Right cardiac atrium (tissue), 5 donors: ENCODE measurements around the gene ATL1. TPM values are rescaled to one million over a fixed set of nuclear protein-coding genes. Genes with fewer than 3 reads are reported as not detected.
A peak's percentile ranks its signal among the peaks of the same experiment; 100 is the strongest.
"Not testable (repeated sequence)": the region's sequence is repeated elsewhere in the genome, so short reads cannot be mapped to it uniquely, and the experiment has no call there.

ENCODE experiments used
- ATAC-seq, 2 donors: fragments of 200-7000 bp; cut with Tn5 transposase; one replicate each; pipeline versions ENCODE4 v1.8.0 to v1.9.1; 2020; ENCODE audit warnings: moderate library complexity in 2 of 2, mild to moderate bottlenecking in 1 of 2
- DNase-seq, 3 donors: peaks; one replicate each; pipeline ENCODE4 v3.0.0-alpha.2; 2020
- H3K27ac ChIP-seq: one replicate; pipeline ENCODE4 v1.5.1; 2013; ENCODE audit warnings: mild to moderate bottlenecking, low read length, control low read depth, moderate library complexity
- H3K27me3 ChIP-seq: one replicate; pipeline ENCODE4 v1.6.1; 2013; ENCODE audit not compliant: control insufficient read depth, insufficient read depth
- H3K4me1 ChIP-seq: one replicate; pipeline ENCODE4 v1.6.1; 2013; ENCODE audit warnings: low read length; ENCODE audit not compliant: control insufficient read depth, insufficient read depth
- H3K4me3 ChIP-seq: one replicate; pipeline ENCODE4 v1.5.1; 2013; ENCODE audit warnings: low read length, control low read depth
- H3K9me3 ChIP-seq: one replicate; pipeline ENCODE4 v1.6.1; 2013; ENCODE audit warnings: low read length; ENCODE audit not compliant: control insufficient read depth
- WGBS: extraction: QIAGEN DNeasy Blood & Tissue Kit; methylation state at CpG from one replicate; pipeline ENCODE4 v1.1.7; 2013; 5-methylcytosine and 5-hydroxymethylcytosine counted together
- intact Hi-C, 4 donors: fragments of 100-400 bp; cut with DNase I; formaldehyde crosslinking; loops; one replicate each; pipeline versions ENCODE4 v1.11.0 to v1.14.0; 2022 to 2023
- polyA plus RNA-seq: library from polyadenylated mRNA; stranded (reverse); fragments of 200-250 nt; gene quantifications from one replicate; pipeline ENCODE4 v1.2.3, GENCODE V29; 2013
- total RNA-seq, 4 donors: library from RNA; stranded (reverse); fragmentation: NEBNext Ultra II Directional; extraction: Animal tissue kit (Norgen Biotek cat#: 25700); gene quantifications; one replicate each; pipeline ENCODE4 v1.2.1, GENCODE V29; 2021
- donor health status: healthy with polysubstance abuse.
- donor health status: DM: no; HTN: yes; CAD: no.
- donor health status: DM: no; HTN: no; CAD: no.
- donor health status: DM: no; HTN: yes; CAD: no; lungs with severe emphysema.
- donor health status: DM: yes; HTN: yes; CAD: no.

ATL1 gene
- total and polyA plus RNA-seq, 5 donors: 1.4 to 2.8 (median 2.2) TPM

DNA sequence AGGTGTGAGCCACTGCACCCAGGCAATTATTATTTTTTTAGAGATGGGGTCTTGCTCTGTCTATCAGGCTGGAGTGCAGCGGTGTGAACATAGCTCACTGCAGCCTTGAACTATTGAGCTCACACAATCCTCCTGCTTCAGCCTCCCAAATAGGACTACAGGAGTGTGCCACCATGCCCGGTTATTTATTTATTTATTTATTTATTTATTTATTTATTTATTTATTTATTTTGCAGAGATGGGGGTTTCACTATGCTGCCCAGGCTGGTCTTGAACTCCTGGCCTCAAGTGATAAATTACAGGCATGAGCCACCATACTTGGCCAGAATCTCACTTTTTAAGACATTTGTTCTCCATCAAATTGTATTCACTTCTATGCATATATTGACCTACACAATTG lies 56.3 kb downstream of the ATL1 start:
- Histone ChIP-seq H3K27me3 (no peaks in the 10 kb centered on the region), H3K4me1 (no peaks in the 10 kb centered on the region), H3K9me3 (no peaks in the 10 kb centered on the region), H3K4me3 (no peak overlapping the region), H3K27ac (no peak overlapping the region)
- WGBS: 96% methylated on average over 2 of the region's 2 CpGs
- DNase-seq (no peak), ATAC-seq (no peak)
- intact Hi-C loops: loop anchor here in 2 of 4 donors (10.0 kb wide), 2 partner anchors 99 to 239 kb away; no protein-coding TSS in a partner anchor

DNA sequence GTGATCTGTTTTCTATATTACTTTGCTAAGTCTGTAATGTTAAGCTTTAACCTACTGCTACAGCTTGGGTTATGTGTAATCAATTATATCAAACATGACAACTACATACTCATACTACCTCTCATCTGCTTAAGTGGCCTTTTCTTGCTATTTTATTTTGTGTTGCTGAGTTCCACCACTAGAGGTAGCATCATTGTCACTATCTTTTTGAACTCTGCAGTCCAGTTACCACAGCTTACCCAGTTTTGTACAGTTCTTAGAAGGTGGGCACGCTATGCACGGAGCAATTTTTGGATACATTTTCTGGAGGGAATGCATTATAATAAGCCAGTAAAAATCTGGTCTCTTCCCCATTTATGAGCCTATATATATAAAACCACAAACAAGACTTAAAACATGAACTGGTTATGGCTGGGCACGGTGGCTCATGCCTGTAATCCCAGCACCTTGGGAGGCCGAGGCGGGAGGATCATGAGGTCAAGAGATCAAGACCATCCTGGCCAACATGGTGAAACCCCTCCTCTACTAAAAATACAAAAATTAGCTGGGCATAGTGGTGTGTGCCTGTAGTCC lies 59.7 kb downstream of the ATL1 start:
- Histone ChIP-seq H3K27me3 (no peaks in the 10 kb centered on the region), H3K27ac (no peak overlapping the region), H3K4me3 (no peak overlapping the region), H3K4me1 (no peaks in the 10 kb centered on the region), H3K9me3 (no peaks in the 10 kb centered on the region)
- intact Hi-C loops: loop anchor here in 2 of 4 donors (10.0 kb wide), 2 partner anchors 95 to 235 kb away; no protein-coding TSS in a partner anchor
- DNase-seq (no peak), ATAC-seq (peak; percentile 34 to 45)
- WGBS: 69% methylated on average over 5 of the region's 5 CpGs

DNA sequence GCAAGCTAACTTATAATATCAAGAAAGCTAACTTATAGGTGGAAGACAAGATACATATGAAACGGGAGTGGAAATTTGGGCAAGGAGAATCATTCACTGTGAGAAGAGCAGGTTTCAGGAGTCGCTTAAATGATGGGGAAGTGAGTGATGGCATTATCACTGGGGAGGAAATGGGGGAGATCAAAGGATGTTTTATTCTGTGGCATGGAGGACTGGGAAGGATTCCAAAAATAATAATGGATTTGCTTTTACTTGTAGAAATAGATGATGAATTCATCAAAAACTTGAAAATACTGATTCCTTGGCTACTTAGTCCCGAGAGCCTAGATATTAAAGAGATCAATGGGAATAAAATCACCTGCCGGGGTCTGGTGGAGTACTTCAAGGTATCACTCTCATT lies 60.4 kb downstream of the ATL1 start:
- intact Hi-C loops: no loop called here
- Histone ChIP-seq H3K27ac (no peak overlapping the region), H3K4me1 (no peaks in the 10 kb centered on the region), H3K4me3 (no peak overlapping the region), H3K9me3 (no peaks in the 10 kb centered on the region), H3K27me3 (no peaks in the 10 kb centered on the region)
- WGBS: 69% methylated on average over 4 of the region's 4 CpGs
- ATAC-seq: no peak
- no peak for DNase-seq

DNA sequence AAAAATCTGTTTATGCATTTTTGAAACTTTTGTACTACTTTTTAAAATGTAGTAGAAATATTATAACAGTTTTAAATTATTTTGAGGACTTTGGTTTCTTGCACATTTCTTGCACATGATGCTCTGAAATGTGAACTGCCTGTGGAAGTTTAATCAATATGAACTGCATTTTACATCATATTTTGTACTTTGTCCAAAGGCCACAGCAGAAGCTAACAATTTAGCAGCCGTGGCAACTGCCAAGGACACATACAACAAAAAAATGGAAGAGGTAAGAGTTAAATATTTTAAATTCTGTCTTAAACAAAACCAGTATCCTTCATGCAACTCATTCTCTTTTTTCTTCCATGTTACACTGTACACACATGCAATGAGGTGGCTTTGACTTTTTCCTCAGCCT lies 63.0 kb downstream of the ATL1 start:
- 76% methylated on average over 1 of the region's 1 CpG for WGBS
- DNase-seq: no peak
- Histone ChIP-seq H3K4me3 (no peak overlapping the region), H3K4me1 (no peaks in the 10 kb centered on the region), H3K9me3 (no peaks in the 10 kb centered on the region), H3K27me3 (no peaks in the 10 kb centered on the region), H3K27ac (no peak overlapping the region)
- ATAC-seq: no peak
- intact Hi-C loops: no loop called here

DNA sequence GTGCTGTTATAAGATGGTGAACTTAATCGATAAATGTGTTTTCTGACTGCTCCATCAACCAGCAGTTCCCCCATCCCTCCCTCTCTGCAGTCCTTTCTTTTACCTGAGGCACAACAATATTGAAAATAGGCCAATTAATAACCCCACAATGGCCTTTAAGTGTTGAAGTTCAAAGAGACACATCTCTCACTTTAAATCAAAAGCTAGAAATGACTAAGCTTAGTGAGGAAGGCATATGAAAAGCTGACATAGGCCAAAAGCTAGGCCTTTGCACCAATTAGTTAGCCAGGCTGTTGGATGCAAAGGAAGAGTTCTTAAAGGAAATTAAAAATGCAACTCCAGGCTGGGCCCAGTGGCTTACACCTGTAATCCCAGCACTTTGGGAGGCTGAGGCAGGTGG lies 64.5 kb downstream of the ATL1 start:
- 99% methylated on average over 1 of the region's 1 CpG for WGBS
- Histone ChIP-seq H3K27me3 (no peaks in the 10 kb centered on the region), H3K27ac (no peak overlapping the region), H3K9me3 (no peaks in the 10 kb centered on the region), H3K4me3 (no peak overlapping the region), H3K4me1 (no peaks in the 10 kb centered on the region)
- intact Hi-C loops: no loop called here
- no peak for DNase-seq
- no peak for ATAC-seq

DNA sequence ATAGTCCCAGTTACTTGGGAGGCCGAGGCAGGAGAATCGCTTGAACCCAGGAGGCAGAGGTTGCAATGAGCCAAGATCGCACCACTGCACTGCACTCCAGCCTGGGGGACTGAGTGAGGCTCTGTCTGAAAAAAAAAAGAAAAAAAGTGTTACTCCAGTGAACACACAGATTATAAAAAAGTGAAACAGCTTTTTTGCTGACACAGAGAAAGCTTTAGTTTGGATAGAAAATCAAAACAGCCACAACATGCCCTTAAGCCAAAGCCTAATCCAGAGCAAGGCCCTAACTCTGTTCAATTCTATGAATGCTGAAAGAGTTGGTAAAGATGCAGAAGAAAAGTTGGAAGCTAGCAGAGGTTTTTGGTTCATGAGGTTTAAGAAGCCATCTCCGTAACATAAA lies 65.0 kb downstream of the ATL1 start:
- H3K4me1 ChIP-seq, intact Hi-C loops, H3K4me3 ChIP-seq, DNase-seq, ATAC-seq, H3K9me3 ChIP-seq, H3K27ac ChIP-seq, H3K27me3 ChIP-seq: not testable (repeated sequence)
- 98% methylated on average over 4 of the region's 4 CpGs for WGBS

DNA sequence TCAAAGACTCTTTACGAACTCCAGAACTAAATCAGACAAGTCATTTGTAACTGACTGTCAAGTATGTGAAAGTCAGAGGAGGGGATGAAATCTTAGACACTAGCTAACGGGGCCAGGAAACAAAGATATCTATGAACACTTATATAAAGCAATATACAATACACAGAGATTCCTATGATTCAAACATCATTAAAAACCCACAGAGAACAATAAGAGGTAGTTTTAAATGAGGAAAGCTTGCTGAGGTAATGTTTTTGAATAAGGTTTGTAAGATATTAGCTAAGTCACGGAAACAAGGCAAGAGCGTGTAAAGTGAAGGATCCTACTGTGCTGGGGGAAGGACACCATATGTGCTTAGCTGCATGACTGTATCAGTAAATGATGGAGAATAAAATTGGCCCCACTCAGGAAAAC lies 71.5 kb downstream of the ATL1 start:
- no peak for ATAC-seq
- intact Hi-C loops: no loop called here
- H3K4me3 ChIP-seq: no peak overlapping the region
- no peak for DNase-seq
- 86% methylated on average over 4 of the region's 4 CpGs for WGBS
- no peak overlapping the region for H3K27ac ChIP-seq
- H3K27me3 ChIP-seq: no peaks in the 10 kb centered on the region
- H3K9me3 ChIP-seq: no peaks in the 10 kb centered on the region
- H3K4me1 ChIP-seq: no peaks in the 10 kb centered on the region

DNA sequence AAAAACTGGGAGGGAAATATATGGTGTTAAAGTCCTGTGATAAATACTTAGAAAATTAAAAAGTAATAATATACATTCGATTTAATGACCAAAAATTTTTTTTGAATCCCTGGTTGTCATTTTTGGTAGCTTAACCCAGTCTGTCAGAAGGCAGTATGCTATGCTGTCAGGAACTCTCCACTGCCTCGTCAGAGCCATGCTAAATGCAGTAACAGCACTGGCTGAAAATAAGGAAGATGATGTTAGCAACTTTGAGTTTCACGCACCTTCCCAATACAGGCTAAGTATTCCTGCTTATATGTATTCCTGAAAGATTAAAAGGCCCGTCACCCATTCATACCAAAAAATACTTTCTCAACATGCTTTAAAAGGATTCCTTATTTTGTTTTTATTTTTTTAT lies 74.0 kb downstream of the ATL1 start:
- no peaks in the 10 kb centered on the region for H3K9me3 ChIP-seq
- intact Hi-C loops: no loop called here
- WGBS: 74% methylated on average over 4 of the region's 4 CpGs
- H3K27ac ChIP-seq: no peak overlapping the region
- DNase-seq: no peak
- peak in 1 of 2 donors; percentile 52 for ATAC-seq
- no peak overlapping the region for H3K4me3 ChIP-seq
- no peaks in the 10 kb centered on the region for H3K27me3 ChIP-seq
- no peaks in the 10 kb centered on the region for H3K4me1 ChIP-seq

DNA sequence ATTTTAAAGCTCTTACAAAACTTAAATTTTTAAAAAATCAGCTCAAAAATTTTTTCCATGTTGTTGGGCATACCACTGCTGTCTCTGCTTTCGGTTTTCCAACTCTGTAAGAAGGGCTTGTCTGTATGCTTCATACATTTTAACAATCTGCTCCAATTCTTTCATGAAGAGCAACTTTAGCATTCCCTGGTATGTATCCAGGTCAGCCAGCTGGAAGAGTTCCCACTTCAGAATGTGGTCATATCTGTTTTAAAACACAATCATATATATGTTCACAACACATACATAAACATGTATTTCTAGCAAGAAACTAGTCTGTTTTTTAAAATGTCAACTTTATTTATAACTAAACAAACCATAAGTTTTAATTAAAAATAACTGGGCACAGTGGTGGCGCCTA lies 75.2 kb downstream of the ATL1 start:
- WGBS: 88% methylated on average over 2 of the region's 2 CpGs
- Histone ChIP-seq H3K4me1 (no peaks in the 10 kb centered on the region), H3K27ac (no peak overlapping the region), H3K9me3 (no peaks in the 10 kb centered on the region), H3K4me3 (no peak overlapping the region), H3K27me3 (no peaks in the 10 kb centered on the region)
- intact Hi-C loops: no loop called here
- DNase-seq (no peak), ATAC-seq (no peak)

DNA sequence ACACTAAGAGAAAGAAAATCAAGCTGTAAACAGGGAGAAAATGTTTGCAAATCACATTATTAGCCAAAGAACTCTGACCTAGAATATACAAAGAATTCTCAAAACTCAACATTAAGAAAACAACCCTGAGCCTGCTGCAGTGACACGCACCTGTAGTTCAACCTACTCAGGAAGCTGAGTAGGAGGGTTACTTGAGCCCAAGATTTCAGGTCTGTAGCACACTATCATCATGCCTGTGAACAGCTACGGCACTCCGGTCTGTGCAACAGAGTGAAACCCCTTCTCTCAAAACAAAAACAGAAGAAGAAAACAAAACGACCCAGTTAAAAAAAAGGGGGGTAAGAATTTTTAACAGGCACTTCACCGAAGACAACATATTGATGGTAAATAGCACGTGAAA lies 87.3 kb downstream of the ATL1 start:
- Histone ChIP-seq H3K4me1 (peaks cover 1% of the 10 kb centered on the region), H3K9me3 (no peaks in the 10 kb centered on the region), H3K27ac (no peak overlapping the region), H3K4me3 (no peak overlapping the region), H3K27me3 (no peaks in the 10 kb centered on the region)
- DNase-seq (no peak), ATAC-seq (no peak)
- whole genome bisulfite sequencing: 89% methylated on average over 6 of the region's 6 CpGs
- intact Hi-C loops: no loop called here

DNA sequence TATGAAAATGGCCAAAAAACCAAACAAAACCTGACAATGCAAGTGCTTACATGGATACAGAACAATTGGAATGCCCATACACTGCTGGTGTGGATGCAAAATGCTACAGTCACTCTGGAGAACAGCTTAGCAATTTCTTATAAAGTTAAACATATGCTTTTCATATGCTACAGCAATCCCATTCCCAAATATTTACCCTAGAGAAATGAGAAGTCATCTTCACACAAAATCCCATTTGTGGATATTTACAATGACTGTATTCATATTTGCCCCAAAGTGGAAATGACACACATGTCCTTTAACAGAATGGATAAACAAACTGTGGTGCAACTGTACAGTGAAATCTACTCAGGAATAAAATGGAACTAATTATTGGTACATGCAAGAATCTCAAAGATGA lies 87.8 kb downstream of the ATL1 start:
- H3K9me3 ChIP-seq: no peaks in the 10 kb centered on the region
- no peak for DNase-seq

DNA sequence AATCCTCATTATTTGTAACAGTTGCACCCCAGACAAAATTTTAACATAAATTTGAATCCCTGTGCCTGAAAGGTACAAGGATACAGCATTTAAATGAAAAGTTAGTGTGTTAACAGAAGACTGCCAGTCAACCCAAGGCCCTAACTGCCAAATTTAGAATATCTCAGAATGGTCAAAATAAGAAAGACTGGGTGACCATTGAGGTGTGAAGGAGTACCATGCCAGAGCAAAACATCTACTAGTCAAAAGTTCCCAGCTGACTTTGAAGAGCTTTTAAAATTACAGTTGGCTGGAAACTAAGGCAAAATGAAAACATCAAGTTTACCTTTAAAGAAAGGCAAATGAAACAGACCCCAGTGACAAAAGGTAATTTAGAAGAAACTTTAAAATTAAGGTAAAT lies 89.7 kb downstream of the ATL1 start:
- Histone ChIP-seq H3K4me3 (no peak overlapping the region), H3K27ac (no peak overlapping the region), H3K27me3 (no peaks in the 10 kb centered on the region), H3K4me1 (peaks cover 2% of the 10 kb centered on the region), H3K9me3 (no peaks in the 10 kb centered on the region)
- DNase-seq (no peak), ATAC-seq (no peak)
- intact Hi-C loops: no loop called here

More for the DNA sequence above, 87.8 kb downstream of the ATL1 start:
- H3K27ac ChIP-seq: no peak overlapping the region
- ATAC-seq: no peak
- peaks cover 2% of the 10 kb centered on the region for H3K4me1 ChIP-seq
- H3K27me3 ChIP-seq: no peaks in the 10 kb centered on the region
- H3K4me3 ChIP-seq: no peak overlapping the region
- intact Hi-C loops: no loop called here
